Testis (tissue), 3 donors: ENCODE results near the gene MAN2A2. TPM values are rescaled to one million over a fixed set of nuclear protein-coding genes. Genes with fewer than 3 reads are reported as not detected.

Source experiments
- DNase-seq: peaks from one replicate; pipeline ENCODE4 v3.0.0-alpha.2; 2019
- H3K27ac ChIP-seq, 2 donors: fragments of 200-600 bp; sonication (generic); one replicate each; pipeline ENCODE4 v1.5.1; 2019
- H3K27me3 ChIP-seq: fragments of 200-600 bp; sonication (generic); one replicate; pipeline ENCODE4 v1.5.1; 2019
- H3K36me3 ChIP-seq: fragments of 200-600 bp; sonication (generic); one replicate; pipeline ENCODE4 v1.5.1; 2017; ENCODE audit warnings: low read depth; ENCODE audit errors: missing control alignments
- H3K4me1 ChIP-seq: fragments of 200-600 bp; sonication (generic); one replicate; pipeline ENCODE4 v1.5.1; 2019
- H3K4me3 ChIP-seq, 2 donors: fragments of 200-600 bp; sonication (generic); one replicate each; pipeline ENCODE4 v1.5.1; 2017 to 2019
- H3K9me3 ChIP-seq: fragments of 200-600 bp; sonication (generic); one replicate; pipeline ENCODE4 v1.5.1; 2017
- CTCF ChIP-seq, 3 experiments: fragments of 450-650 bp in 2 of 3; fragments of 200-600 bp in 1 of 3; sonication (generic) in 1 of 3; IDR thresholded peaks; one replicate each; pipeline ENCODE4 v1.5.1; 2016 to 2019; ENCODE audit warnings: antibody characterized with exemption in 3 of 3, mild to moderate bottlenecking in 2 of 3, moderate library complexity in 1 of 3
- POLR2A ChIP-seq: fragments of 450-650 bp; IDR thresholded peaks from one replicate; pipeline ENCODE4 v1.6.1; 2017; ENCODE audit warnings: antibody characterized with exemption, mild to moderate bottlenecking, moderate library complexity
- WGBS, 2 donors: methylation state at CpG; one replicate each; pipeline ENCODE4 v1.1.5; 2018; 5-methylcytosine and 5-hydroxymethylcytosine counted together
- intact Hi-C: fragments of 100-400 bp; cut with DNase I; formaldehyde crosslinking; loops from one replicate; pipeline ENCODE4 v1.15.1; 2023; ENCODE audit warnings: low total_unique reads
- polyA plus RNA-seq: library from polyadenylated mRNA; stranded (reverse); fragments of 350-450 nt; fragmentation: Illumina TruSeq; extraction: RNeasy Lipid Tissue Mini Kit (QIAGEN cat#74804); gene quantifications from one replicate; pipeline ENCODE4 v1.2.3, GENCODE V29; 2014; ENCODE audit warnings: low read depth, low replicate concordance; ENCODE audit not compliant: insufficient read depth
- total RNA-seq, 2 donors: library from RNA; depleted of rRNA; stranded (reverse); fragments of >200 nt; gene quantifications; one replicate each; pipeline ENCODE4 v1.2.3, GENCODE V29; 2016

MAN2A2 gene
- total and polyA plus RNA-seq, 3 donors from 2014 or later, result 101 to 151 (median 128) TPM

DNA sequence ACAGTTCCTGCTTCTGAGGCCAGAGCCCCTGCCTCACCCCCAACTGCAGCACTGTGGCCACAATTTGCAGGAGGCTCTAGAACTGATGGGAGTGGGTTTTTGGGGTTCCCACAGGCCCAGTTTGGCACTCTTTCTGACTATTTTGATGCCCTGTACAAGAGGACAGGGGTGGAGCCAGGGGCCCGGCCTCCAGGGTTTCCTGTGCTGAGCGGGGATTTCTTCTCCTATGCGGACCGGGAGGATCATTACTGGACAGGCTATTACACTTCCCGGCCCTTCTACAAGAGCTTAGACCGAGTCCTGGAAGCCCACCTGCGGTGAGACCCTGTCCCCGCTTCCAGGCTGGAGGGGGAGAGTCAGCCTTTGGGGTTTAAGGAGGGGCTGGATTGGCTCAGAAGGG lies 6.9 kb downstream of the MAN2A2 start:
- H3K36me3 ChIP-seq, result no peaks in the 10 kb centered on the region
- H3K4me3 ChIP-seq, result no peak overlapping the region
- peaks cover 9% of the 10 kb centered on the region for H3K4me1 ChIP-seq
- H3K27ac ChIP-seq, result no peak overlapping the region
- no peaks in the 10 kb centered on the region for H3K9me3 ChIP-seq
- intact Hi-C loops, result no loop called here
- TF ChIP-seq POLR2A, result no peak
- TF ChIP-seq CTCF (IDR thresholded peaks at IDR 0.05), result no peak
- no peak for DNase-seq
- no peaks in the 10 kb centered on the region for H3K27me3 ChIP-seq
- 96 to 97% methylated on average over 4 to 8 of the region's 8 CpGs for WGBS, 2 donors

- Histone ChIP-seq H3K9me3 (no peaks in the 10 kb centered on the region), H3K36me3 (no peaks in the 10 kb centered on the region), H3K4me3 (no peak overlapping the region), H3K27me3 (no peaks in the 10 kb centered on the region), H3K4me1 (peaks cover 9% of the 10 kb centered on the region), H3K27ac (no peak overlapping the region)
- TF ChIP-seq POLR2A, result no peak
- no peak for TF ChIP-seq CTCF (IDR thresholded peaks at IDR 0.05)
- no peak for DNase-seq
- intact Hi-C loops, result no loop called here
- WGBS, 2 donors, result 97 to 99% methylated on average over 15 to 24 of the region's 24 CpGs
Observed at GRCh38 chr15:90910441-90911301, 7.6 kb downstream of the MAN2A2 start.

GRCh38 chr15:90911302-90911623 lies 8.2 kb downstream of the MAN2A2 start:
- Histone ChIP-seq H3K4me3 (no peak overlapping the region), H3K27ac (no peak overlapping the region), H3K36me3 (no peaks in the 10 kb centered on the region), H3K27me3 (no peaks in the 10 kb centered on the region), H3K9me3 (no peaks in the 10 kb centered on the region), H3K4me1 (peaks cover 9% of the 10 kb centered on the region)
- intact Hi-C loops, result no loop called here
- 90 to 95% methylated on average over 4 to 19 of the region's 19 CpGs for WGBS, 2 donors
- DNase-seq, result no peak
- TF ChIP-seq POLR2A (no peak), CTCF (IDR thresholded peaks at IDR 0.05) (no peak)

DNA sequence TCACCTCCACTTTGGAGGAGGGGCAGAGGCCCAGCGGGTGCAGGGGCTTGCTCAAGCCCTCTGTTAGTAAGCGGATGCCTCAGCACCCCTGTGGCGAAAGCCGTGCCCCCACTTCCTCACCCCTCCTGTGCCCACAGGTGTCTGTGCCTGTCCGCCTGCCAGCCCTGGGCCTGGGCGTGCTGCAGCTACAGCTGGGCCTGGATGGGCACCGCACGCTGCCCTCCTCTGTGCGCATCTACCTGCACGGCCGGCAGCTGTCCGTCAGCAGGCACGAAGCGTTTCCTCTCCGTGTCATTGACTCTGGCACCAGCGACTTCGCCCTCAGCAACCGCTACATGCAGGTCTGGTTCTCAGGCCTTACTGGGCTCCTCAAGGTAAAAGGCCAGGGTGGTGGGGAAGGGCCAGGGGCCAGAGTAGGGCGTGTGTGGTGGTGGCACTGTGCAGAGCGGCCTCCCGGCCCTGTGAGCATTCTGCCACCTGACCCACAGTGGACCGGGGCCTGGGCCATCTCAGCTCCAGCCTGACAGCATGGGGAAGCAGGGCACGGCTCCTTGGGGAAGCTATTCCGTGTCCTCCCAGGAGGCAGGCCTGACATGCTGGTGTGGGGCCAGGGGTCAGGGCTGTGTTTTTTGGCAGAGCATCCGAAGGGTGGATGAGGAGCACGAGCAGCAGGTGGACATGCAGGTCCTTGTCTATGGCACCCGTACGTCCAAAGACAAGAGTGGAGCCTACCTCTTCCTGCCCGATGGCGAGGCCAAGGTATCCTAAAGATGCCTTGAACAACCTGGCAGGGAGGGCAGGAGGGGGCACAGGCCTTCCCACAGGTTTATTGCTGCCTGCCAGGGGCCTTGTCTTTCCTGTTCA lies 9.0 kb downstream of the MAN2A2 start:
- H3K27me3 ChIP-seq, result no peaks in the 10 kb centered on the region
- H3K4me3 ChIP-seq, result no peak overlapping the region
- no peak for TF ChIP-seq POLR2A
- no peak for TF ChIP-seq CTCF (IDR thresholded peaks at IDR 0.05)
- H3K9me3 ChIP-seq, result no peaks in the 10 kb centered on the region
- H3K4me1 ChIP-seq, result peaks cover 6% of the 10 kb centered on the region
- H3K27ac ChIP-seq, result no peak overlapping the region
- no peaks in the 10 kb centered on the region for H3K36me3 ChIP-seq
- DNase-seq, result no peak
- 87 to 91% methylated on average over 28 to 30 of the region's 30 CpGs for WGBS, 2 donors
- intact Hi-C loops, result no loop called here
